ENCODE measurements around the gene STK31. TPM values are rescaled to one million over a fixed set of nuclear protein-coding genes. Genes with fewer than 3 reads are reported as not detected.
A peak's percentile ranks its signal among the peaks of the same experiment; 100 is the strongest.
"Not testable (repeated sequence)": the region's sequence is repeated elsewhere in the genome, so short reads cannot be mapped to it uniquely, and the experiment has no call there.

Gene STK31
- total RNA-seq, 1 donor from 2014 or later: 2.8 TPM

DNA sequence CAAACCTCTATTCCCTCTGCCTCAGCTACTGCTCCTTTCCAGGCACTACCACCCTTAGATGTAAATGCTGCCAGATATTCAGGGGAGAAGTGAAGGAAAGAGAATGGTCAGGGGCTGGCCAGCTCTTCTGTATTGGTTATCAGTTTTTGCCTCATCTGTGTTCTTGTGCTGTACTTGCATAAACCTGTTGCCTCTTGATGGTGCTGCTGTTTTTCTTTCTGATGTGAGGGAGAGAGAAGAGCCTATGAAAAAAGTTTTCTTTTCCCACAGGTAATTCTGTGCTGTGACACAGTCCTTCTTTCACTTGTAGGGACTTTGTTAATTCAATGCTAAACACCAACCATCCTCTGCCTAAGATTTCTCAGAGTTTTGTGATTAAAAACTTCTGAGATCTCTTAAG, 57.5 kb downstream of the STK31 start:
- no peaks in the 10 kb centered on the region for H3K27me3 ChIP-seq
- Mint-ChIP-seq H3K4me1 (no peaks in the 10 kb centered on the region), H3K4me3 (no peak overlapping the region), H3K9me3 (no peaks in the 10 kb centered on the region), H3K27me3 (ENCODE audit: insufficient read depth, low read depth) (peaks cover 6% of the 10 kb centered on the region), H3K36me3 (no peaks in the 10 kb centered on the region), H3K27ac (no peak overlapping the region)
- H3K4me3 ChIP-seq: no peak overlapping the region
- no peak overlapping the region for H2AFZ ChIP-seq (replicated peaks)
- no peaks in the 10 kb centered on the region for H3K4me1 ChIP-seq
- no peak overlapping the region for H3K27ac ChIP-seq
- H3K36me3 ChIP-seq: no peaks in the 10 kb centered on the region
- no peak overlapping the region for H3K4me2 ChIP-seq
- DNase-seq (ENCODE audit: low spot score): no peak
- no peaks in the 10 kb centered on the region for H3K9me3 ChIP-seq (ENCODE audit: low read depth)
- no peaks in the 10 kb centered on the region for H3K79me2 ChIP-seq (ENCODE audit: low read depth)
- no peak overlapping the region for H3K9ac ChIP-seq
- no peaks in the 10 kb centered on the region for H3F3A ChIP-seq (ENCODE audit: low read depth)
- H4K20me1 ChIP-seq (ENCODE audit: low read depth): no peaks in the 10 kb centered on the region
- TF ChIP-seq, protein P1, sequence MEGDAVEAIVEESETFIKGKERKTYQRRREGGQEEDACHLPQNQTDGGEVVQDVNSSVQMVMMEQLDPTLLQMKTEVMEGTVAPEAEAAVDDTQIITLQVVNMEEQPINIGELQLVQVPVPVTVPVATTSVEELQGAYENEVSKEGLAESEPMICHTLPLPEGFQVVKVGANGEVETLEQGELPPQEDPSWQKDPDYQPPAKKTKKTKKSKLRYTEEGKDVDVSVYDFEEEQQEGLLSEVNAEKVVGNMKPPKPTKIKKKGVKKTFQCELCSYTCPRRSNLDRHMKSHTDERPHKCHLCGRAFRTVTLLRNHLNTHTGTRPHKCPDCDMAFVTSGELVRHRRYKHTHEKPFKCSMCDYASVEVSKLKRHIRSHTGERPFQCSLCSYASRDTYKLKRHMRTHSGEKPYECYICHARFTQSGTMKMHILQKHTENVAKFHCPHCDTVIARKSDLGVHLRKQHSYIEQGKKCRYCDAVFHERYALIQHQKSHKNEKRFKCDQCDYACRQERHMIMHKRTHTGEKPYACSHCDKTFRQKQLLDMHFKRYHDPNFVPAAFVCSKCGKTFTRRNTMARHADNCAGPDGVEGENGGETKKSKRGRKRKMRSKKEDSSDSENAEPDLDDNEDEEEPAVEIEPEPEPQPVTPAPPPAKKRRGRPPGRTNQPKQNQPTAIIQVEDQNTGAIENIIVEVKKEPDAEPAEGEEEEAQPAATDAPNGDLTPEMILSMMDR (IDR thresholded peaks at IDR 0.05): no peak

DNA sequence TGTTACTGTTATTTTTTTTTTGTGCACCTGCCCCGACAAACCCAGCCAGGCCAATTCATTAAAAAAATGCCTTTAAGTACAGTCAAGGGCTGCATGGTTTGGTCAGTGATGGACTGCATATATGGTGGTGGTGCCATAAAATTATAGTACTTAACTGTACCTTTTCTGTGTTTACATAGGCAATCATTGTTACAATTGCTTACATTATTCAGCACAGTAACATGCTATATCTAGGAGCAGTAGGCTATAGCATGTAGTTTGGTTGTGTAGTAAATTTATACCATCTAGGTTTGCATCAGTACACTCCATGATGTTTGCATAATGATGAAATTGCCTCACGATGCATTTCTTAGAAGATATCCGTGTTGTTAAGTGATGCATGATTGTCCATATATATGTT, 58.0 kb downstream of the STK31 start:
- no peaks in the 10 kb centered on the region for H4K20me1 ChIP-seq (ENCODE audit: low read depth)
- Mint-ChIP-seq H3K27me3 (ENCODE audit: insufficient read depth, low read depth) (peaks cover 6% of the 10 kb centered on the region), H3K9me3 (no peaks in the 10 kb centered on the region), H3K36me3 (no peaks in the 10 kb centered on the region), H3K27ac (no peak overlapping the region), H3K4me3 (no peak overlapping the region), H3K4me1 (no peaks in the 10 kb centered on the region)
- no peaks in the 10 kb centered on the region for H3F3A ChIP-seq (ENCODE audit: low read depth)
- no peak for DNase-seq (ENCODE audit: low spot score)
- TF ChIP-seq EZH2phosphoT487 (IDR thresholded peaks at IDR 0.05): no peak
- no peak for TF ChIP-seq EZH2 (IDR thresholded peaks at IDR 0.05)
- H3K27me3 ChIP-seq: no peaks in the 10 kb centered on the region
- H3K4me1 ChIP-seq: no peaks in the 10 kb centered on the region
- H3K4me2 ChIP-seq: no peak overlapping the region
- H3K4me3 ChIP-seq: no peak overlapping the region
- H3K27ac ChIP-seq: no peak overlapping the region
- no peaks in the 10 kb centered on the region for H3K36me3 ChIP-seq
- no peak overlapping the region for H3K9ac ChIP-seq
- H2AFZ ChIP-seq (replicated peaks): no peak overlapping the region
- H3K79me2 ChIP-seq (ENCODE audit: low read depth): no peaks in the 10 kb centered on the region
- no peaks in the 10 kb centered on the region for H3K9me3 ChIP-seq (ENCODE audit: low read depth)

DNA sequence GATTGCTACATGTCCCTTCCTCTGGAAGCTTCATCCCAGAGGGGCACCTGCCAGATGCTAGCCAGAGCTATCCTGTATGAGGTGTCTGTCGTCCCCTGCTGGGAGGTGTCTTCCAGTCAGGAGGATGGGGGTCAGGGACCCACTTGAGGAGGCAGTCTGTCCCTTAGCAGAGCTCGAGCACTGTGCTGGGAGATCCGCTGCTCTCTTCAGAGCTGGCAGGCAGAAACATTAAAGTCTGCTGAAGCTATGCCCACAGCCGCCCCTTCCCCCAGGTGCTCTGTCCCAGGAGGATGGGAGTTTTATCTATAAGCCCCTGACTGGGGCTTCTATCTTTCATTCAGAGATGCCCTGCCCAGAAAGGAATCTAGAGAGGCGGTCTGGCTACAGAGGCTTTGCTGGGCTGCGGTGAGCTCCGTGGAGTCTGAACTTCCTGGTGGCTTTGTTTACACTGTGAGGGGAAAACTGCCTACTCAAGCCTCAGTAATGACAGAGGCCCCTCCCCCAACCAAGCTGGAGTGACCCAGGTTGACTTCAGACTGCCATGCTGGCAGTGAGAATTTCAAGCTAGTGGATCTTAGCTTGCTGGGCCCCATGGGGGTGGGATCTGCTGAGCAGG, 69.3 kb downstream of the STK31 start:
- H3F3A ChIP-seq (ENCODE audit: low read depth); H3K4me3 Mint-ChIP-seq: not testable (repeated sequence)

DNA sequence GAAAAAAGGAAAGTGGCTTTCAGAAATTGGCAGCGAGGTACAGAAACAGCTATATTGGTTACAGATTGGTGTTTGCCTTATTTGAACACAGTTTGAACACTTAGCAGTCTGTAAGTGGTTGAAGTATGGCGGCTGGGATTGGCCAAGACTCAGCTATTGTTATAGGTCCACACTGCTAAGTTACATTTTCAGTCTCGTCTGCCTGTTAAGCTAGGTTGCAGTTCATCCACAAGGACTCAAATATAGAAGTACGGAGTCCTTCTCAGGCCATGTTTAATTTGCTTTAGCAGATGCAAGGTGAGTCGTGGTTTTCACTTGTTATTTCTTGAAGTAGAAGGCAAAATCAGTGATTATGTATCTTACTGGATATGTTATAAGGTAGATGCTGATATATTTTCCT, 73.1 kb downstream of the STK31 start:
- no peaks in the 10 kb centered on the region for H3K4me1 ChIP-seq
- H3K27me3 ChIP-seq: no peaks in the 10 kb centered on the region
- H3K4me3 ChIP-seq: no peak overlapping the region
- Mint-ChIP-seq H3K27me3 (ENCODE audit: insufficient read depth, low read depth) (no peaks in the 10 kb centered on the region), H3K4me1 (peaks cover 5% of the 10 kb centered on the region), H3K4me3 (no peak overlapping the region), H3K9me3 (no peaks in the 10 kb centered on the region), H3K36me3 (no peaks in the 10 kb centered on the region), H3K27ac (no peak overlapping the region)
- TF ChIP-seq, protein P1 (IDR thresholded peaks at IDR 0.05): no peak
- TF ChIP-seq EZH2 (IDR thresholded peaks at IDR 0.05) (no peak), EZH2phosphoT487 (IDR thresholded peaks at IDR 0.05) (no peak)
- no peaks in the 10 kb centered on the region for H3K79me2 ChIP-seq (ENCODE audit: low read depth)
- no peak overlapping the region for H3K4me2 ChIP-seq
- no peak overlapping the region for H3K27ac ChIP-seq
- H3F3A ChIP-seq (ENCODE audit: low read depth): no peaks in the 10 kb centered on the region
- no peak for DNase-seq (ENCODE audit: low spot score)
- H3K36me3 ChIP-seq: no peaks in the 10 kb centered on the region
- no peaks in the 10 kb centered on the region for H3K9me3 ChIP-seq (ENCODE audit: low read depth)
- H3K9ac ChIP-seq: no peak overlapping the region
- H4K20me1 ChIP-seq (ENCODE audit: low read depth): no peaks in the 10 kb centered on the region
- H2AFZ ChIP-seq (replicated peaks): peak overlapping the region; percentile 45

More for the DNA sequence above, 69.3 kb downstream of the STK31 start:
- H3K27me3 Mint-ChIP-seq (ENCODE audit: insufficient read depth, low read depth); H3K27ac Mint-ChIP-seq; H3K79me2 ChIP-seq (ENCODE audit: low read depth); H3K4me2 ChIP-seq; H3K4me1 ChIP-seq; H3K4me1 Mint-ChIP-seq; H3K36me3 ChIP-seq; H3K9me3 ChIP-seq (ENCODE audit: low read depth); H3K9me3 Mint-ChIP-seq; H4K20me1 ChIP-seq (ENCODE audit: low read depth); DNase-seq (ENCODE audit: low spot score); H2AFZ ChIP-seq (replicated peaks); H3K27ac ChIP-seq; H3K4me3 ChIP-seq; H3K27me3 ChIP-seq; H3K36me3 Mint-ChIP-seq; H3K9ac ChIP-seq: not testable (repeated sequence)

Data from neural progenitor cell (in vitro differentiated cells).